Neural cell (in vitro differentiated cells): Measurements from ENCODE around the gene OLFM3.

Experiments used
- EP300 ChIP-seq: fragments of 450-650 bp; conservative IDR thresholded peaks from 2 replicates; pipeline ENCODE4 v1.6.1; 2014; ENCODE audit warnings: antibody characterized with exemption, mild to moderate bottlenecking, moderate library complexity; ENCODE audit not compliant: poor library complexity, severe bottlenecking
- EZH2 ChIP-seq: fragments of 200-600, 300-800 bp; shearing (Covaris generic), sonication (generic); IDR thresholded peaks from 2 replicates; pipeline ENCODE4 v1.6.1; 2014; ENCODE audit warnings: antibody characterized with exemption, low read length, borderline replicate concordance, mild to moderate bottlenecking; ENCODE audit not compliant: insufficient read depth, poor library complexity, severe bottlenecking
- MXI1 ChIP-seq: fragments of 450-650 bp; conservative IDR thresholded peaks from 2 replicates; pipeline ENCODE4 v1.6.1; 2014; ENCODE audit warnings: antibody characterized with exemption, mild to moderate bottlenecking; ENCODE audit not compliant: poor library complexity, severe bottlenecking
- POLR2AphosphoS5 ChIP-seq: IDR thresholded peaks from 2 replicates; pipeline ENCODE4 v1.6.1; 2012
- SMC3 ChIP-seq: fragments of 450-650 bp; conservative IDR thresholded peaks from 2 replicates; pipeline ENCODE4 v1.6.1; 2014; ENCODE audit warnings: antibody characterized with exemption, mild to moderate bottlenecking, moderate library complexity; ENCODE audit not compliant: poor library complexity
- TF ChIP-seq, protein P1 (sequence below): fragments of 450-650 bp; IDR thresholded peaks from 2 replicates; pipeline ENCODE4 v1.5.1; 2014; ENCODE audit warnings: antibody characterized with exemption, mild to moderate bottlenecking, moderate library complexity; ENCODE audit not compliant: poor library complexity, severe bottlenecking
- TF ChIP-seq, protein P2 (sequence below): IDR thresholded peaks from 2 replicates; pipeline ENCODE4 v1.6.1; 2012; ENCODE audit warnings: borderline replicate concordance

DNA sequence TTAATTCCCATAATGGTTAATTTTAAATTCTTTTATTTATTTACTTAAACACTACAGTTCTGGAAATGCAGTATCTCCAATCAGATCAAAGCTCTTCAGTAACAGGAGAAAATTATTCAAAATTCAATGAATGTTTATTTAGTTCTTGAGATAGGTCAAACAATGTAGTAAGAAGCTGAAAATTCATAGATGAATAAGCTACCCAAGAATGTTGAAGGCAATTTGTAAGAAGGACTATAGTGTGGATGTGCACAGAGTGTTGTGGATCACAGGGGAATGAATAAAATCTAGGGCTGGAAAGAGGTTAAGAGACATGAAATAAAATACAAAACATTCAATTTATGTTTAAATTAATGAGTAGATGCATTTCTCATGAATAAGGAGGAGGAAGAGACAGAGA lies 72.0 kb downstream of the OLFM3 start:
- TF ChIP-seq, protein P1, sequence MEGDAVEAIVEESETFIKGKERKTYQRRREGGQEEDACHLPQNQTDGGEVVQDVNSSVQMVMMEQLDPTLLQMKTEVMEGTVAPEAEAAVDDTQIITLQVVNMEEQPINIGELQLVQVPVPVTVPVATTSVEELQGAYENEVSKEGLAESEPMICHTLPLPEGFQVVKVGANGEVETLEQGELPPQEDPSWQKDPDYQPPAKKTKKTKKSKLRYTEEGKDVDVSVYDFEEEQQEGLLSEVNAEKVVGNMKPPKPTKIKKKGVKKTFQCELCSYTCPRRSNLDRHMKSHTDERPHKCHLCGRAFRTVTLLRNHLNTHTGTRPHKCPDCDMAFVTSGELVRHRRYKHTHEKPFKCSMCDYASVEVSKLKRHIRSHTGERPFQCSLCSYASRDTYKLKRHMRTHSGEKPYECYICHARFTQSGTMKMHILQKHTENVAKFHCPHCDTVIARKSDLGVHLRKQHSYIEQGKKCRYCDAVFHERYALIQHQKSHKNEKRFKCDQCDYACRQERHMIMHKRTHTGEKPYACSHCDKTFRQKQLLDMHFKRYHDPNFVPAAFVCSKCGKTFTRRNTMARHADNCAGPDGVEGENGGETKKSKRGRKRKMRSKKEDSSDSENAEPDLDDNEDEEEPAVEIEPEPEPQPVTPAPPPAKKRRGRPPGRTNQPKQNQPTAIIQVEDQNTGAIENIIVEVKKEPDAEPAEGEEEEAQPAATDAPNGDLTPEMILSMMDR, result no peak
- TF ChIP-seq MXI1 (no peak), EZH2 (no peak), POLR2AphosphoS5 (no peak), SMC3 (no peak), EP300 (no peak)
- TF ChIP-seq, protein P2, sequence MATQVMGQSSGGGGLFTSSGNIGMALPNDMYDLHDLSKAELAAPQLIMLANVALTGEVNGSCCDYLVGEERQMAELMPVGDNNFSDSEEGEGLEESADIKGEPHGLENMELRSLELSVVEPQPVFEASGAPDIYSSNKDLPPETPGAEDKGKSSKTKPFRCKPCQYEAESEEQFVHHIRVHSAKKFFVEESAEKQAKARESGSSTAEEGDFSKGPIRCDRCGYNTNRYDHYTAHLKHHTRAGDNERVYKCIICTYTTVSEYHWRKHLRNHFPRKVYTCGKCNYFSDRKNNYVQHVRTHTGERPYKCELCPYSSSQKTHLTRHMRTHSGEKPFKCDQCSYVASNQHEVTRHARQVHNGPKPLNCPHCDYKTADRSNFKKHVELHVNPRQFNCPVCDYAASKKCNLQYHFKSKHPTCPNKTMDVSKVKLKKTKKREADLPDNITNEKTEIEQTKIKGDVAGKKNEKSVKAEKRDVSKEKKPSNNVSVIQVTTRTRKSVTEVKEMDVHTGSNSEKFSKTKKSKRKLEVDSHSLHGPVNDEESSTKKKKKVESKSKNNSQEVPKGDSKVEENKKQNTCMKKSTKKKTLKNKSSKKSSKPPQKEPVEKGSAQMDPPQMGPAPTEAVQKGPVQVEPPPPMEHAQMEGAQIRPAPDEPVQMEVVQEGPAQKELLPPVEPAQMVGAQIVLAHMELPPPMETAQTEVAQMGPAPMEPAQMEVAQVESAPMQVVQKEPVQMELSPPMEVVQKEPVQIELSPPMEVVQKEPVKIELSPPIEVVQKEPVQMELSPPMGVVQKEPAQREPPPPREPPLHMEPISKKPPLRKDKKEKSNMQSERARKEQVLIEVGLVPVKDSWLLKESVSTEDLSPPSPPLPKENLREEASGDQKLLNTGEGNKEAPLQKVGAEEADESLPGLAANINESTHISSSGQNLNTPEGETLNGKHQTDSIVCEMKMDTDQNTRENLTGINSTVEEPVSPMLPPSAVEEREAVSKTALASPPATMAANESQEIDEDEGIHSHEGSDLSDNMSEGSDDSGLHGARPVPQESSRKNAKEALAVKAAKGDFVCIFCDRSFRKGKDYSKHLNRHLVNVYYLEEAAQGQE, result no peak
